GM21381 (cell line): ENCODE measurements around the gene CDRT4.

Experiments used
- ATAC-seq: cut with Tn5 transposase; IDR thresholded peaks from one replicate; pipeline ENCODE4 v1.9.1; 2021; ENCODE audit warnings: mild to moderate bottlenecking, moderate library complexity; ENCODE audit not compliant: unreplicated experiment

Gene CDRT4

GRCh38 chr17:15493693-15494035 lies 26.2 kb upstream of the CDRT4 start:
- ATAC-seq: no peak

- ATAC-seq: no peak
Observed at GRCh38 chr17:15492791-15493692, 25.6 kb upstream of the CDRT4 start.

- no peak for ATAC-seq
Observed at GRCh38 chr17:15492186-15492585, 24.8 kb upstream of the CDRT4 start.

GRCh38 chr17:15490634-15491261 lies 23.3 kb upstream of the CDRT4 start:
- ATAC-seq: no peak

GRCh38 chr17:15488557-15488956 lies 21.1 kb upstream of the CDRT4 start:
- ATAC-seq: no peak

GRCh38 chr17:15485045-15485444 lies 17.6 kb upstream of the CDRT4 start:
- ATAC-seq: no peak

- ATAC-seq: no peak
Observed at GRCh38 chr17:15483431-15483830, 16.0 kb upstream of the CDRT4 start.

GRCh38 chr17:15482476-15482875 lies 15.1 kb upstream of the CDRT4 start:
- no peak for ATAC-seq

- no peak for ATAC-seq
Observed at GRCh38 chr17:15481481-15481880, 14.1 kb upstream of the CDRT4 start.

- no peak for ATAC-seq
Observed at GRCh38 chr17:15480204-15480603, 12.8 kb upstream of the CDRT4 start.

- no peak for ATAC-seq
Observed at GRCh38 chr17:15479703-15480102, 12.3 kb upstream of the CDRT4 start.

GRCh38 chr17:15478845-15479244 lies 11.4 kb upstream of the CDRT4 start:
- no peak for ATAC-seq

- no peak for ATAC-seq
Observed at GRCh38 chr17:15475631-15476354, 8.4 kb upstream of the CDRT4 start.

GRCh38 chr17:15472891-15473290 lies 5.5 kb upstream of the CDRT4 start:
- no peak for ATAC-seq

- no peak for ATAC-seq
Observed at GRCh38 chr17:15470536-15470935, 3.1 kb upstream of the CDRT4 start.

- ATAC-seq: no peak
Observed at GRCh38 chr17:15469260-15469659, 1.8 kb upstream of the CDRT4 start.

GRCh38 chr17:15468126-15468525 lies 705 bp upstream of the CDRT4 start:
- no peak for ATAC-seq

GRCh38 chr17:15466131-15466530 lies 1.3 kb downstream of the CDRT4 start:
- no peak for ATAC-seq

GRCh38 chr17:15465045-15465701 lies 2.2 kb downstream of the CDRT4 start:
- no peak for ATAC-seq

- ATAC-seq: no peak
Observed at GRCh38 chr17:15464231-15464985, 3.0 kb downstream of the CDRT4 start.
